Skin epidermis (tissue), 12 donors: ENCODE data around the gene NCOR2.

Experiments
- H3K27ac ChIP-seq, 21 experiments: fragments of 200-600 bp; sonication (generic) in 11 of 21; one replicate each; pipeline ENCODE4 v1.5.0; 2020; ENCODE audit warnings: mild to moderate bottlenecking in 3 of 21, inconsistent platforms in 2 of 21, moderate library complexity in 2 of 21
- H3K4me3 ChIP-seq, 7 experiments: fragments of 200-600 bp; sonication (generic) in 2 of 7; one replicate each; pipeline ENCODE4 v1.5.0; 2020; ENCODE audit warnings: inconsistent platforms in 2 of 7, mild to moderate bottlenecking in 2 of 7, moderate library complexity in 1 of 7

The NCOR2 gene

DNA sequence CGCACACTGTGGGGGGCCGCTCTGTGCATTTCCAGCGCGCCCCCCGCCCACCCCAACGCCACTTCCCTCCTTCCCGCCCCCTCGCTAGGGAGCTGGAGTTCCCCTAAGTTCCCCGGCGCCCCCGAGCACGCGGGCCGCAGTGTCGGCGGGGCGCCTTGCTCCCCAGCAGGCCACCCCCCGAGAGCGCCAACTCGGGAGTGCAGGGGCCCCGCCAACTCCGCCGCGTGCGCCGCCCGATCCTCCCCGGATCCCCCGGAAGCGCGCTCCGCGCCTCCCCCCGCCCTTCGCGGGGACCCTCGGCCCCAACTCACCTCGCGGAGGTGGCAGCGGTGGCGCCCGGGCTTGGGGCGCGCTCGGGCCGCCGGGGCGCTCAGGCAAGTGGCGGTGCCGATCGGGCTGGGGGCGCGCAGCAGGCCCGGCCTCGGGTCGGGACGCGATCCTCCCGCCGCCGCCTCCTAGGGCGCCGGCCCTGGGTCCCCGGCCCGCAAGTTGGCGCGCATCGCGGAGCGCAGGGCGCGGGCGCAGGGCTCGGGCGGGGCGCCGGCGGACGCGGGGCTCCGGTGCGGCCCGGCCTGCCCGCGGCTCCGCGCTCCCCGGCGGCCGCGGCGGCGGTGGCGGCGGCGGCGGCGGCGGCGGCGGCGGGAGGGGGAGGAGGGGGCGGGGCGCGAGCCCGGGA, at the start of gene NCOR2:
Gene NCOR2, minus strand, starts transcription at position 616 of the 676 bp plus-strand sequence. CDS start 72,361 bp downstream, outside the sequence.
- peak within 1 kb of the TSS; percentile 72 to 99 (median 94) for H3K4me3 ChIP-seq
- H3K27ac ChIP-seq = peak within 1 kb of the TSS; percentile 86 to 99 (median 97)

- peak overlapping the region in 1 of 21 experiments; percentile 14 for H3K27ac ChIP-seq
- no peak overlapping the region for H3K4me3 ChIP-seq
Observed at GRCh38 chr12:124616394-124617221, 49.2 kb upstream of the NCOR2 start.

- H3K27ac ChIP-seq = no peak overlapping the region
- H3K4me3 ChIP-seq = no peak overlapping the region
Observed at GRCh38 chr12:124614512-124615292, 47.3 kb upstream of the NCOR2 start.

- no peak overlapping the region for H3K27ac ChIP-seq
- no peak overlapping the region for H3K4me3 ChIP-seq
Observed at GRCh38 chr12:124613151-124613585, 45.8 kb upstream of the NCOR2 start.

GRCh38 chr12:124612410-124612680, 44.9 kb upstream of the NCOR2 start:
- Histone ChIP-seq H3K4me3 (no peak overlapping the region), H3K27ac (peak overlapping the region in 1 of 21 experiments; percentile 52)

DNA sequence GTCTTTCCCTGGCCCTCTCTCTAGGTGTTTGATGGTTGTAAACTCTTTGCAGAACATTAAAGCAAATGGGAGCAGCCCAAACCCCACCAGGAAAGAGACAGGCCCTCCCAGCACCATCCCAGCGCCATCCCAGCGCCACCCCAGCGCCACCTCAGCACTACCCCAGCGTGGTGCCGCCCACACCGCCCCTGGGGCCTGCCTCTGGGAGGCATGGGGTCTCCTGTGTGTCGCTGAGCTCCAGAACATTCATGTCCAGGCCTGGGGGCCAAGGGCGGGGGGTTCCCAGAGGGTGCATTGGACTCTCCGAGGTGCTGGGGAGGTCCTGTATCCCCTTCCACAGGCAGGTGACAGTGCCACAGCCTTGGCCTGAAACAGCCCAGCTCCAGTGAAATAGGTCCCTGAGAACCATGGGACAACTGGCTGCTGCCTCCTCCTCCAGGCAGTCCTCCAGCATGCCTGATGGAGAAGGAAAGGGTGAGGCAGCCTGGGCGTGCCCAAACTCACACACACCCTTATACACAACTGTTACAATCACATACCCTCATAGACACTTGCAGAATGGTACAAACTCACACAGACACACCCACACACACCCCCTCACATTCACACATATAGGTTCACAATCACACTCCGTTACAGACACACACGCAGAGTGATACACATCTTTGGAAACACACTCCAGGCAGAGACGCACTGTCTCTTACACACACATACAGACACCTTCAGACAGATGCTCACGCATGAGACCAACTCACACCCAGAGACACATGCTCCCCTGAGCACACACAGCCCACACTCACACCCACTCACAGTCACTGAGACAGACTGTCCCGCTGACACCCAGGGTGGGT, 44.4 kb upstream of the NCOR2 start:
- no peak overlapping the region for H3K4me3 ChIP-seq
- no peak overlapping the region for H3K27ac ChIP-seq

DNA sequence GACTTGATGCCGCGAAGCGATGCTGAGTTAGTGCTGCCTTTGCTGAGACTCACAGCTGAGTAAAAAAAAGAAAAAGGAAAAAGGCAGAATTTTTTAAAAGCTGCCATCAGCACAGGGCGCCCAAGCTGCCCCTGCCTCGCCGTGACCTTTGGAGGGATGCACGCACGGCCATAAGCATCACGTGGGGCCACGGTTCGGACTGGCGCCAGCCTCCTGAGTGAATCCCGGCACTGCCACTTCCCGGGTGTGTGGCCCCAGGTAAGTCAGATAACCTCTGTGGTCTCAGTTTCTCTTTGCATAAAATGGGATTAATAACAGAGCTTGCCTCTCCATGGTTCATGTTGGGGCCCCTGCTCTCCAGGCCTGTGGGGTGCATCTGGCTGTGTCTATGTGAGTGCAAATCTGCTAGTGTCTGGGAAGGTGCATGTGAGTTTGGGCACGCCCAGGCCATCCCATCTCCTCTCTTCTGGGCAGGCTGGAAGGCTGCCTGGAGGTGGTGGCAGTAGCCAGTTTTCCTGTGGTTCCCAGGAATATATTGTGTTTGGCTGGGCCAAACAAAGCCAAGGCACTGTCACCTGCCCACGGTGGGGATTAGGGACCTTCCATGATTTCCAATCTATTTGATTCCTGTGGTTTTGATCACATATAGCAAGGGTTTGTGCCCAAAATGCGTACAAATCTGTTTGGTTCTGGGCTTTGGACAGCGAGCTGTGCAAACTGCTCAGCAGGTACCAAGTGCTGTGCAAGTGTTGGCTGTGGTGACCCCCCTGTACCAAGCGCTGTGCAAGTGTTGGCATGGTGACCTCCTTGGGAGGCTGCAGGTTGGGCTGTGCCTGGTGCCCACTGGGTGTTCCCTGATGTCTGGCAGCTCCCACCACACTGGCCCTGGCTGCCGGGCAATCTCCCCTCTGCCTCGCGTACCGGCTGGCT, 43.5 kb upstream of the NCOR2 start:
- no peak overlapping the region for H3K4me3 ChIP-seq
- no peak overlapping the region for H3K27ac ChIP-seq

DNA sequence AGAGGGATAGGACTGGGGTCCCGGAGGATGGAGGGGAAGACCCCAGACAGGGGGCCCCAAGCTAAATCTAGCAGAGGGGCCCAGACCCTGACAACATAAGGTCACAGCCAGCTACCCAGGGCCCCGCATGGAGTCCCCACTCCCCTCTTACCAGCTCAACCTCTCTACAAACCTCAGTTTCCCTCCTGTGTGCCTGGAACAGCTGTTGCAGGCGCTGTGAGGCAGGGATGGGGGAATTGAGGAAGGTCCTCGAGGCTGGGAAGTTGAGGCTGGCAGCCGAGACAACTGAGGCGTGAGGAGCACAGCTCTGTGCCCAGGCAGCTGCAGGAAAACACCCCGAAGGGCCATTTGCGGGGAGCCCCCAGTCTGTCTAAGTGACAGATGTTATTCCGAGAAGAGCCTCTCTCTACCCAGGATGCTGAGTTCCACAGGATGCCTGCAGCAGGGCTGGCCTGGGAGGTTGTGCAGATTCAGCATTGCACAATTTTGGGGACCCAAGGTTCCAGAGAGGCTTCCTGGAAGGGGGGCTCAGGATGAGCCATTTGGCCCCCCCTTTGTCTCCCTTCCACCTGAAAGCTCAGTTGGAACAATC, 42.7 kb upstream of the NCOR2 start:
- H3K27ac ChIP-seq = no peak overlapping the region
- no peak overlapping the region for H3K4me3 ChIP-seq

- peak overlapping the region in 7 of 21 experiments; percentile 2 to 61 (median 11) for H3K27ac ChIP-seq
- no peak overlapping the region for H3K4me3 ChIP-seq
Observed at GRCh38 chr12:124609041-124609989, 41.9 kb upstream of the NCOR2 start.

DNA sequence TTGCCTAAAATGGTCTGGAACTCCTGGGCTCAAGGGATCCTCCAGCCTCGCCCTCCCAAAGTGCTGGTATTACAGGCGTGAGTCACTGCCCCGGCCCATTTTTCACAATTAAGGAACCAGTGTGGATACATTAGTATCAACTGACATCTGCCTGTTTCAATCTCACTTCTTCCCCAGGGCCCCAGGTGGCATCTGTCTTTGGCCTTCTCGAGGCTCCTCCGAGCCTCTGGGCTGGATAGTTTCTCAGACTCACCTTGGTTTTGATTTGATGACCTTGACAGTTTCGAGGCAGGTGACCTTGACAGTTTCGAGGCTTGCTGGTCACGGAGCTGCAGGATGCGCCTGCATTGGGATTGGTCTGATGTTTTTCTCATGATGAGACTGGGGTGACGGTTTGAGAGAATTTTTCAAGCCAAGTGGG, 41.0 kb upstream of the NCOR2 start:
- no peak overlapping the region for H3K4me3 ChIP-seq
- H3K27ac ChIP-seq = peak overlapping the region in 7 of 21 experiments; percentile 2 to 61 (median 11)

DNA sequence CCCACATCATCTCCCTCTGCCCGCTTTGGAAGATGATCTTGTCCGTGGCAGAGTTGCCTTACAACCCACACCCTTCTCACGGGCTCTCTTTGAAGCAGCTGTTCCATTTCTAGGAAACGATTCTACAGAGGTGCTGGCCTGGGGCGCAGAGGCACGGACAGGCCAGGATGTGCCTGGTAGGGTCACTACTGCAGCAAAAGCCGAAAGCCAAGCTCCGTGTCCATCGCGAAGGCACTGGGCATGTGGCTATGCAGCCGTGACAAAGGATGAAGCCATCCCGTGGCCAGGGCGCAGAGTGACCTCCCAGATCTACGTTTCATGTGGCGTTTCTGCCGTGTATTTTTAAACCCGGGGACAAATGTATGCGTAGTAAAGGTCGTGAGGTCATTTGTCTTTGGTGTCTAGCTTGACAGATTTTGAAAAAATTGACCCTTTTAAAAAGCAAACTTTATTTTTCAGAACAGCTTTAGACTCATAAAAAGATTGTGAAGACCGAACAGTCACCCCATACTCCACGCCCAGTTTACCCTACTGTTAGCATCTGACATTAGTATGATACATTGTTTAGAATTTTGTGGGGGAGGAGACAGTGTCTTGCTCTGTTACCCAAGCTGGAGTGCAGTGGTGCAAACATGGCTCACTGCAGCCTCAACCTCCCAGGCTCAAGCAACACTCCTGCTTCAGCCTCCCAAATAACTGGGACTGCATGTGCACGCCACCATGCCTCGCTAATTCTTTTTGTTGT, 40.4 kb upstream of the NCOR2 start:
- Histone ChIP-seq H3K27ac (peak overlapping the region in 2 of 21 experiments; percentile 3 to 43), H3K4me3 (no peak overlapping the region)

DNA sequence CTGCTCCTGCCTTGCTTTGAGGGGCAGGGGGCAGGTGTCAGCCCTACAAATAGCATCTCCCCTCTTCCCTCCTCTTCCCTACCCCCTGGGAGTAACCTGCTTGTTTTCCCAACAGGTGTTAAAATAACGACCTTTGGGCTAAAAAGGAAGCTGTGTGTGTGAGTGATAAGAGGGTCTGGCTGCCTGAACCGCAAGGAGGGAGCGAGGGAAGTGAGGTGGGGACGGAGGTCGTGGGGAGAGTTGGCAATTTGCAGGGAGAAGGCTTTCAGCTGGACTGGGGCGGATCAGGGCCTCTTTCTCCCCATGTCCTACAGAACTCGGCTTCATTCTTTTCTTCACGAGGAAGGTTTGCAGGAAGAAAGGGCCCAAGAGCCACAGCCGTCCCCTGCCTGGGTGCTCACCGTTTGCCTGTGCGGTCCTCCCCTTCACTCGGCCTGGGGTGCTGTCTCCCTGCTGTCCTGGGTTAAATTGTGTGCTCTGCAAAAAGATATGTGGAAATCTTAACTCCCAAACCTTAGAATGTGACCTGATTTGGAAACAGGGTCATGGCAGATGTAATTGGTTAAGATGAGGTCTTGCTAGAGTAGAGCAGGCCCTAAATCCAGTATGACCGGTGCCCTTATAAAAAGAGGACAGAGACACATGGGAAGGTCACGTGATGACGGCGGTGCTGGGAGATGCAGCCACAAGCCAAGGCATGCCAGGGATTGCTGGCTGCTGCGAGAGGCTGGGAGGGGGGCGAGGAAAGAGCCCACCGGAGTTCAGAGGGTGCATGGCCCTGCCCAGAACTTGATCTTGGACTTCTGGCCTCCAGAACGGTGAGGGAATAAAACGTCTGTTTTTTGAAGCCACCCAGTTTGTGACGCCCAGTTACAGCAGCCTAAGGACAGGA, 38.7 kb upstream of the NCOR2 start:
- H3K4me3 ChIP-seq = no peak overlapping the region
- no peak overlapping the region for H3K27ac ChIP-seq

DNA sequence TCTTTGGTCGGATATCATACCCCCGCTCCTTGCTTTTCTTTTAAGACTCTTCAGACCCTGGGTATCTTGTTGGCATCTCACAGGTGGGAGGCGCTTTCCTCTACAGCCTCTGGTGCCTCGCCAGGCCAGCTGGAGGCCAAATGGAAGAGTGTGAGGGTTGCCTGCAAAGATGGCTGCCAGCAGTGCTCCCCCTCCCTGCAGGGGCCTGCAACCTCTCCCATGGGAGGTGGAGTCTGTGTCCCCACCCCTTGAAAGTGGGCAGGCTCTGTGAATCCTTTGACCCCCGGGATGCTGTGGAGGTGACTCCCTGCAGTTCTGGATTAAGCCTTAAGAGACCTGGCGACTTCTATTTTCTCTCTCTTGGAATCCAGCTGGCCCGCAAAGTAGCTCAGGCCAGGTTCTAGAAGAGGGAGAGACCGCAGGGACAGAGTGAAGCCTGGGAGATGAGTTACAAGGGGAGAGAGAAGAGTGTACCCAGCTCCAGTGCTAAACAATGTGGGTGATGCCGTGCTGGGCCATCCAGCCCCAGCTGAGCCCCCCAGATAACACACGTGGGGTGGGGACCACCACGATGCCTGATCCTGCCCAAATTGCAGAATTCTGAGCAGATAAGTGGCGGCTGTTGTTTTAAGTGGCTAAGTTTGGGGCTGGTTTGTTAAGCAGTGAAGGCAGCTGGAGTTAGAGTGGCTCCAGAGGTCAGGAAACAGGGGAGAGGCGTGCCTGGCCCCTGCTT, 37.9 kb upstream of the NCOR2 start:
- Histone ChIP-seq H3K27ac (no peak overlapping the region), H3K4me3 (no peak overlapping the region)

GRCh38 chr12:124604264-124604680, 36.9 kb upstream of the NCOR2 start:
- Histone ChIP-seq H3K4me3 (no peak overlapping the region), H3K27ac (no peak overlapping the region)

DNA sequence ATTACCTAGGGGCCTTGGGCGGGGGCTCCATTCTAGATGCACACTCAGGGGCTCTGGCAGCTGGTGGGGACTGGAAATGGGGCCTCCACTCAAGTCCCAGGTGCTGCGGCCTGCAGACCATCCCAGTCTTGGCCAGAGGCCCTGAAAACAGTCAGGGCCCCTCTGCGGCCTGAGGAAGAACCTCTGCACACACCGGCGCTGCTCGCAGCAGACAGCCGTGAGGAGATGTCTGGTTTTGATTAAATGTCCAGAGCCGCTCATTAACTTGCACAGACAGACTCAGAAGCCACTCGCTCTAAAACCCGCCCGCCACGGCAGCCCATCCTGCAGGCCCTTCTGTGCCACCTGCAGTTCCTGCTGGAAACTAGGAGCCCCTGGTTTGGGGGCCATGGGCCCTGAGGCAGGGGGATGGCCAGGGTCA, 36.4 kb upstream of the NCOR2 start:
- Histone ChIP-seq H3K27ac (peak overlapping the region in 3 of 21 experiments; percentile 0 to 21 (median 1)), H3K4me3 (no peak overlapping the region)
